ENCODE results near the gene PKP1. TPM values are rescaled to one million over a fixed set of nuclear protein-coding genes. Genes with fewer than 3 reads are reported as not detected.
"Not testable (repeated sequence)": the region's sequence is repeated elsewhere in the genome, so short reads cannot be mapped to it uniquely, and the experiment has no call there.

Gene PKP1
- total RNA-seq, 4 donors from 2014 or later, result 0.18 to 0.62 TPM; not detected in 2

DNA sequence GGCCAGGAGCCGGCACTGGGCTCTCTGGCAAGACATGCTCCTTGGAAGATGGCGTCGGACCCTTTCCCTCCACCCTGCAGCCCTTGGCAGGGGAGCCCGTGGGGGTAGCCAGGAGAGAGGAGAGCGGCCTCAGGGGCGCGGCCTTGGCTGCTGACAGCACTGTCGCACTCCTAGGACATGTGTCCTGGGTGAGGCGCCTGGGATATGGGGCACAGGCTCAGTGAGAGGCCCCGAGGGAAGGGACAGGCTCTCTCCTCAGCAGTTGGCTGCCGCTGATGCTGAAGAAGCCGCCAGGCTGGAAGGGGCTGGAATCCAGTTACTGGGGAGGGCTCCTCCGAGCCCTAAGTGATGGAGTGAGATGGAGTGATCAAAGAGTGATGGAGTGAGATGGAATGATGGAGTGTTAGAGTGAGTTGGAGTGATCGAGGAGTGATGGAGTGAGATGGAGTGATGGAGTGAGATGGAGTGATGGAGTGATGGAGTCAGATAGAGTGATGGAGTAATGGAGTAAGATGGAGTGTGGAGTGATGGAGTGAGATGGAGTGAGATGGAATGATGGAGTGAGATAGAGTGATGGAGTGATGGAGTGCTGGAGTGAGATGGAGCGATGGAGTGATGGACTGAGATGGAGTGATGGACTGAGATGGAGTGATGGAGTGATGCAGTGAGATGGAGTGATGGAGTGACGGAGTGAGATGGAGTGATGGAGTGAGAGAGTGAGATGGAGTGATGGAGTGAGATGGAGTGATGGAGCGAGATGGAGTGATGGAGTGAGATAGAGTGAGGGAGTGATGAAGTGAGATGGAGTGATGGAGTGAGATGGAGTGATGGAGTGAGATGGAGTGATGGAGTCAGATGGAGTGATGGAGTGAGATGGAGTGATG is 27.6 kb upstream of the PKP1 start:
- Histone ChIP-seq H3K9me3 (no peaks in the 10 kb centered on the region), H3K27me3 (no peaks in the 10 kb centered on the region), H3K36me3 (no peaks in the 10 kb centered on the region), H3K4me1 (no peaks in the 10 kb centered on the region), H3K4me3 (no peak overlapping the region), H3K27ac (no peak overlapping the region)
- TF ChIP-seq POLR2A (IDR thresholded peaks at IDR 0.05), result no peak
- TF ChIP-seq, protein P1, sequence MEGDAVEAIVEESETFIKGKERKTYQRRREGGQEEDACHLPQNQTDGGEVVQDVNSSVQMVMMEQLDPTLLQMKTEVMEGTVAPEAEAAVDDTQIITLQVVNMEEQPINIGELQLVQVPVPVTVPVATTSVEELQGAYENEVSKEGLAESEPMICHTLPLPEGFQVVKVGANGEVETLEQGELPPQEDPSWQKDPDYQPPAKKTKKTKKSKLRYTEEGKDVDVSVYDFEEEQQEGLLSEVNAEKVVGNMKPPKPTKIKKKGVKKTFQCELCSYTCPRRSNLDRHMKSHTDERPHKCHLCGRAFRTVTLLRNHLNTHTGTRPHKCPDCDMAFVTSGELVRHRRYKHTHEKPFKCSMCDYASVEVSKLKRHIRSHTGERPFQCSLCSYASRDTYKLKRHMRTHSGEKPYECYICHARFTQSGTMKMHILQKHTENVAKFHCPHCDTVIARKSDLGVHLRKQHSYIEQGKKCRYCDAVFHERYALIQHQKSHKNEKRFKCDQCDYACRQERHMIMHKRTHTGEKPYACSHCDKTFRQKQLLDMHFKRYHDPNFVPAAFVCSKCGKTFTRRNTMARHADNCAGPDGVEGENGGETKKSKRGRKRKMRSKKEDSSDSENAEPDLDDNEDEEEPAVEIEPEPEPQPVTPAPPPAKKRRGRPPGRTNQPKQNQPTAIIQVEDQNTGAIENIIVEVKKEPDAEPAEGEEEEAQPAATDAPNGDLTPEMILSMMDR (IDR thresholded peaks at IDR 0.05), result no peak
- intact Hi-C loops (cut with DNase I; ENCODE audit: low total_unique reads), result loop anchor here (10.0 kb wide), 1 partner anchor 109 kb away; no protein-coding TSS in a partner anchor
- DNase-seq, result no peak

DNA sequence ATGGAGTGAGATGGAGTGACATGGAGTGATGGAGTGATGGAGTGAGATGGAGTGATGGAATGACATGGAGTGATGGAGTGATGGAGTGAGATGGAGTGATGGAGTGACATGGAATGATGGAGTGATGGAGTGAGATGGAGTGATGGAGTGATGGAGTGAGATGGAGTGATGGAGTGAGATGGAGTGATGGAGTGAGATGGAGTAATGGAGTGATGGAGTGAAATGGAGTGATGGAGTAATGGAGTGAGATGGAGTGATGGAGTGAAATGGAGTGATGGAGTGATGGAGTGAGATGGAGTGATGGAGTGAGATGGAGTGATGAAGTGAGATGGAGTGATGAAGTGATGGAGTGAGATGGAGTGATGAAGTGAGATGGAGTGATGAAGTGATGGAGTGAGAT is 25.2 kb upstream of the PKP1 start:
- H3K27ac ChIP-seq, H3K4me3 ChIP-seq, H3K4me1 ChIP-seq, DNase-seq, H3K9me3 ChIP-seq, H3K27me3 ChIP-seq, H3K36me3 ChIP-seq: not testable (repeated sequence)
- intact Hi-C loops (cut with DNase I; ENCODE audit: low total_unique reads), result loop anchor here (10.0 kb wide), 1 partner anchor 107 kb away; no protein-coding TSS in a partner anchor

DNA sequence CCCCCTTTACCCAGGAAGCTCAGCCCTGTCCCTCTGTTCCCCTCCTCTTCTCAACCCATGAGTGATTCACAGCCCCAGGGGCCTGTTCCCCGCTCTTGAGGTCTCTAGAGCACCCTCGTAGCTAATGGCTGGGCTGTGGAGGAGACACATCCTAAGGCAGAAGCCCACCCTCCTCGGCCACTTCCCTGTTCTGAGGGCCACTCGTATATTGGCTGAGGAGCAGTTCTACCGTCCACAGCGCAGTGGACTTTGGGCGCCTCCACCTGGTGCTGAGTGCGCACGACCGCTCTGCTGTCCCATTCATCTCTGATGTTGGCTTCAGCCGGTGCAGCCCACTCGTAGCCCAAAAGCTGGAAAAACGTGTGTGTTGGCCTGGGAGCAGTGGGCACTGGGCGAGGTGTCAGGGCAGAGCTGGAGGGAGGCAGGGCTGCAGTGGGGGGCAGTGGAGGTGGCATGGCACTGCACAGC is 24.5 kb upstream of the PKP1 start:
- no peaks in the 10 kb centered on the region for H3K4me1 ChIP-seq
- no peak for DNase-seq

DNA sequence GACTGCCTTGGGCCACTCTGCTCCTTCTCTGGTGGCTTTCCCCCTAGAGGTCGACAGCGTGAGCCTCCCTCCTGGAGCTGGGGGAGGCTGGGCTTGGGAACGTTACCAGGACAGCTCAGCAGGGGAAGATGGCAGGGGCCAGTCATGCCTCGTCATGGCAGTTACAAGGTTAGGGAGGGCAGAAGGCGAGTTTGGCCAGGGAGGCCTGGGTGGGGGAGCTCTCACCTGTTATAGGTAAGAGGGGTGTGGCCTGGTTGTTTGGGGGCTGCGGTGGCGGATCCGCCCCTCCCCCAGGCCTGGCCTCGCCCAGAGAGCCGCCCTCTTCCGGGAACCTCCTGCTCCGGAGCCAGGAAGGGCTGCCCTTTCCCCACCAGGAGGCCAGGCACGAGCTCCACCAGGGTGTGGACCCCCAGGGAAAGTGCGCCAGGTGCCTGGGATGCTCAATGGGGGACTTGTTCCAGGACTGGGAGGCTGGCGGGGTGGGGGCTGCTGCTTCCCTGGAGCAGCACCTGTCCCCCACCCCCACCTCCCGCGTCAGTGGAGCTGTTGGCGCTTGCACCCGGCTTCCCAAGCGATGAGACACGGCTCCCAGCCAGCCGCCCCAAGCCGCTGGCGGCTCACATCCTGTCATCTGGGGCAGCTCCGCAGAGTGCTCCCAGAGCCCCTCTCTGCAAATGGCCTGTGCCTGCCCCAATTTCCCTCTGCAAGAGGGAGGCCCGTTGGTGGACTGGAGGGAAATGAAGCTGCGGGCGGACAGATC is 23.6 kb upstream of the PKP1 start:
- Histone ChIP-seq H3K27ac (no peak overlapping the region), H3K36me3 (no peaks in the 10 kb centered on the region), H3K9me3 (no peaks in the 10 kb centered on the region), H3K27me3 (no peaks in the 10 kb centered on the region), H3K4me1 (no peaks in the 10 kb centered on the region), H3K4me3 (no peak overlapping the region)
- no peak for TF ChIP-seq POLR2A (IDR thresholded peaks at IDR 0.05)
- TF ChIP-seq, protein P1 (IDR thresholded peaks at IDR 0.05), result no peak
- intact Hi-C loops (cut with DNase I; ENCODE audit: low total_unique reads), result loop anchor here (10.0 kb wide), 1 partner anchor 105 kb away; no protein-coding TSS in a partner anchor
- no peak for DNase-seq

More for the DNA sequence above, 24.5 kb upstream of the PKP1 start:
- H3K4me3 ChIP-seq, result no peak overlapping the region
- H3K27ac ChIP-seq, result no peak overlapping the region
- no peaks in the 10 kb centered on the region for H3K36me3 ChIP-seq
- H3K9me3 ChIP-seq, result no peaks in the 10 kb centered on the region
- intact Hi-C loops (cut with DNase I; ENCODE audit: low total_unique reads), result loop anchor here (10.0 kb wide), 1 partner anchor 106 kb away; no protein-coding TSS in a partner anchor
- TF ChIP-seq, protein P1 (IDR thresholded peaks at IDR 0.05), result no peak
- no peak for TF ChIP-seq POLR2A (IDR thresholded peaks at IDR 0.05)
- no peaks in the 10 kb centered on the region for H3K27me3 ChIP-seq

DNA sequence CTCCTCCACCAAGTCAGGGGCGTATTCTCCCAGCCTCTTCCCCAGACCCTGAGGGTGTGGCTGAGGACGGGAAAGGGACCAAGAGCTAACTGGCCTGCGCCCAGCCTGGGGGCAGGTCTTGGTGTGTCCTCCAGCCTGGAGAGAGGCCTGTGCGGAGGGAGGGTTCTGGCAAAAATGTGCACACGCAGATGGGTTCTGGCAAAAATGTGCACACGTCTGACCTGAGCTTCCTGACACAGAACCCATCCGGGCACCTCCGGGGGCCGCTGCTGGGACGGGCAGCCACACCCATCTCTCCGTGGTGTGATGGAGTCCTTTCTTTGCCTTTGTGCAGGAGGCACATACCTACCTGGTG is 23.1 kb upstream of the PKP1 start:
- no peaks in the 10 kb centered on the region for H3K9me3 ChIP-seq
- H3K4me3 ChIP-seq, result no peak overlapping the region
- H3K36me3 ChIP-seq, result no peaks in the 10 kb centered on the region
- TF ChIP-seq, protein P1 (IDR thresholded peaks at IDR 0.05), result no peak
- TF ChIP-seq POLR2A (IDR thresholded peaks at IDR 0.05), result no peak
- intact Hi-C loops (cut with DNase I; ENCODE audit: low total_unique reads), result no loop called here
- no peak overlapping the region for H3K27ac ChIP-seq
- H3K27me3 ChIP-seq, result no peaks in the 10 kb centered on the region
- no peak for DNase-seq
- no peaks in the 10 kb centered on the region for H3K4me1 ChIP-seq
